Inferior parietal cortex (tissue), 1 donor: Measurements from ENCODE around the gene RPS6KA5.
A peak's percentile ranks its signal among the peaks of the same experiment; 100 is the strongest.
"Not testable (repeated sequence)": the region's sequence is repeated elsewhere in the genome, so short reads cannot be mapped to it uniquely, and the experiment has no call there.

ENCODE experiments used
- DNase-seq: peaks from one replicate; pipeline ENCODE4 v3.0.0-alpha.2; 2016; ENCODE audit errors: extremely low spot score

The RPS6KA5 gene

DNA sequence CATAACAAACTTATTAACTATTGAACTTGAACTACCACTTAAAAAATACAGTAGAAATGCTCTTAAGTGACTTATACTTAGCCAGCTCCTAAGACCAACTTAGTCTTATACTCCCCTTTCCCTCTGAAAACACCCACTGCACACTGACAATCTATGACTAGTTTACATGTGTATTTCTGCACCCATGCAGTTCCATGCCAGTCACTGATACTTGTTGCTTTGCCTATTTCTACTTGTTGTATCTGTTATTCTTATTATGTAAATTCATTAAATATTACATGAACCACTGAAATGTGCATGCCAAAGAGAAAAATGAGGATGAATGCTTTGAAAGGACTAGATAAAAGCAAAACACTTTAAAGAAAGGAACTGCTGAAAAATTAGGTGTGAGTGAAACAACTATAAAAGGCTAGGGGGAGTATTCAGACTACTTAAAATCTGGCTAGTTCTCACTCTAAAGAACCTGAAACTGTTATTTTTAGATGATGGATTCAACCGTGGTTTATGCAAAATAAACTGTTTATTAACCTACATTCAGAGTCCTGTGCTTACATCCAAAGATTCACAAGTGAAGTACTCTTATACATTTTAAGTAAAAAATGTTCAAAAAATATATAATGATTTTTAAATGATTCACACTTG, 74.7 kb downstream of the RPS6KA5 start:
- DNase-seq = no peak

DNA sequence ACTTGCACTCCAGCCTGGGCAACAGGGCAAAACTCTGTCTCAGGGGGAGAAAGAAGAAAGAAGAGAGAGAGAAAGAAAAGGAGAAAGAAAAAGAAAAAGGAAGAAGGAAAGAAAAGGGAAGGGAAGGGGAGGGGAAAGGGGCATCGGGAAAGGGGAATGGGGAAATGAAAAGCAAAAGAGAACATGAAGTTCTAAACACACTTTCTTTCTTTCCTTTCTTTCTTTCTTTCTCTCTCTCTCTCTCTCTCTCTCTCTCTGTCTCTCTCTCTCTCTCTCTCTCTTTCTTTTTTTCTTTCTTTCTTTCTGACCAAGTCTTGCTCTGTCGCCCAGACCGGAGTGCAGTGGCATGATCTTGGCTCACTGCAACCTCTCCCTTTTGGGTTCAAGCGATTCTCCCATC, 76.9 kb downstream of the RPS6KA5 start:
- DNase-seq = no peak

DNA sequence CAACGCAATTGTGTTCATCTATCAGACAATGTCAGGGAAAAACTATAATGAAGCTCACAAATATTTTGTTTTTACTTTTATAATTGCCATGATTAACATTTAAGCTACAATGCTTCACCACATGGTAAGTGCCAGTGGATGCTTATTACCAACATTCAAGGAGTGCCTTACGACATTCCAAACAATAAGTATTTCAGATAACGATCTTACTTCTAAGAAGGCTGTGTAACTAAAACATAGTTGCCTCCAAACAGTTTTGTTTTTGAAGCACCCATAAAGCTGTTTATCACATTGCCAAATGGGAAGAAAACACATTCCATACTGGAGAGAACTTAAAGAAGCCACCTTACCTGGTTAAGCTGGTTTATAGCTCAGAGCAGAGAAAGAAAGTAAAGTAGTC, 78.8 kb downstream of the RPS6KA5 start:
- no peak for DNase-seq

DNA sequence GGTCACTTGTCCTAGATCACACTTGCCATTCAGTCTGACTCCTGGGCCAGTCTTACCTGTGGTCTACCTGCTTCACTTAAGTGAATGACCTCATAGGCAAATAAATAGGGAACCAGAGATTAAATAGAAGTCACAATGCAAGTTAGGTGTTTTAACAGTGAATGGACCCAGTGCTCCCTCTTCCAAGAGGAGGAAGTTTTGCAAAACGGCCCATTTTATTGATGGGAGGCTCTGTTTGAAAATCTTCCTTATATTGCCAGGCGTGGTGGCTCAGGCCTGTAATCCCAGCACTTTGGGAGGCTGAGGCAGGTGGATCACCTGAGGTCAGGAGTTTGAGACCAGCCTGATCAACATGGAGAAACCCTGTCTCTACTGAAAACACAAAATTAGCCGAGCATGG, 79.8 kb downstream of the RPS6KA5 start:
- DNase-seq = not testable (repeated sequence)

DNA sequence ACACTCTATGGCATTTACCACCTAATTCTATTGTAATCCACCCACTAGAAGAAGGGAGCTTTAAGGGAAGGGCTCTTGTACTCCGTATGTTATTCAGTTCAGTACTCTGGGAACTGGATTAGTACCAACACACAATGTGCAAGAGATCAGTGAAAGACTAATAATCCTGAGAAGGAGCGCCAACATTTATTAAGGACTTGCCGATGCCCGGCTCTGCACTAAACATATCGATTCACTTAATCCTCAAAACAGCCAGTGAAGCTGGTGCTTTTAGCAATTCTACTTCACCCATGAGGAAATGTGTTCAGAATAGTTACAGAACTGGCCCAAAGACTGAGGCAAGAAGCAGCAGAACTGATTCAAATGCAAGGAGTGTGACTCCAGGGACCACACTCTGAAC, 80.9 kb downstream of the RPS6KA5 start:
- no peak for DNase-seq

DNA sequence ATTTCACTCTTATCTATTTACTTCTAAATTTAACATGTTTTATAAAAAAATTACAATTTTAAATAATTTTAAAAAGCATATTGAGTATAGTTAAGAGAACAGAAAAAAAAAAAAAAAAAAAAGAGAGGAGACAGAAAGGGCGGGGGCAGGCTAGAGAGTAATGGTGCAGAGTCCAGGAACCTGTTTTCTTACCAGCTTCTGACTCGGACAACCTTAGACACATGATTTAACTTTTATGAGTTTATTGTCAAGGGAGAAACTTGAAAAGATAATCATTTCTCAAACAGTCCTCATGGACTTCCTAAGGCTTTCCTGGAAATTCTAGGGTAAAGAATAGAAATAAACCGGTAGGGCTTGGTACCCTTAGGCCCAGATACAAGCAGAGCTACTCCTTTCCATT, 84.3 kb downstream of the RPS6KA5 start:
- DNase-seq = no peak

DNA sequence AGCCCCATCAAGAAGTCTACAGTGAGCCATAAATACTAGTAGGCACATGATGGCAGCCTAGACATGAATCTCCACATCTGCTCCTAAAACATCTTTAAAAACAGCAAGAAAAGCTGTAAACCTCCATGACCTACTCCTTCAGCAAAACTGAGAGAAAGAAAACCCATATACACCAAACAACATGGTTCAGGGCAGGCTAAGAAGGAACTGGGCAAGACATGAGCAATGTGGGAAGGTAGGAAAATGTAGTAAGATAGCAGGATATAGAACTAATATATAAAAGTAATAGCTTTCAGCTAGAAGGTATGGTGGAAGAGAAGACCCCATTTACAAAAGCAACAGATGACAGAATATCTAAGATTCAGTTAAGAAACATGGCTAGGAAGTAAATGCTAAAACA, 88.8 kb downstream of the RPS6KA5 start:
- no peak for DNase-seq

DNA sequence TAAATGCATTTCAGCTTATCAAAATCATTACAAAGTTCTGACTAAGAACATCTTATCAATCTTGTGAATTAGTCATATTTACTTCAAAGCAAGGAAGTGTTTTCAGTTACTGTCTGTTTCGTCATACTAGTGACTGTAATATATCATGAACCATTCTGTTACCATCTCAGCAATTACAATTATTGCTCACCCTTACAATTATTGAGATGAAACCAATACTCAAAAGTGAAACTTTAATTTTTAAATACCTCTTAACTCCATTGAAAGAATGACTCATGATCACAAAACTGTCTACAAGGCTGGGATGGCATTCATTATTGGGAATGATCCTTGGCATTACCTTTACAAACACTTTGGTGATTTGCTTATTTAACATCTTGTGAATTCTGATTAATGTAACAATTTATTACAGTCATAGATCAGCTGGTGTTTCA, 90.3 kb downstream of the RPS6KA5 start:
- no peak for DNase-seq

DNA sequence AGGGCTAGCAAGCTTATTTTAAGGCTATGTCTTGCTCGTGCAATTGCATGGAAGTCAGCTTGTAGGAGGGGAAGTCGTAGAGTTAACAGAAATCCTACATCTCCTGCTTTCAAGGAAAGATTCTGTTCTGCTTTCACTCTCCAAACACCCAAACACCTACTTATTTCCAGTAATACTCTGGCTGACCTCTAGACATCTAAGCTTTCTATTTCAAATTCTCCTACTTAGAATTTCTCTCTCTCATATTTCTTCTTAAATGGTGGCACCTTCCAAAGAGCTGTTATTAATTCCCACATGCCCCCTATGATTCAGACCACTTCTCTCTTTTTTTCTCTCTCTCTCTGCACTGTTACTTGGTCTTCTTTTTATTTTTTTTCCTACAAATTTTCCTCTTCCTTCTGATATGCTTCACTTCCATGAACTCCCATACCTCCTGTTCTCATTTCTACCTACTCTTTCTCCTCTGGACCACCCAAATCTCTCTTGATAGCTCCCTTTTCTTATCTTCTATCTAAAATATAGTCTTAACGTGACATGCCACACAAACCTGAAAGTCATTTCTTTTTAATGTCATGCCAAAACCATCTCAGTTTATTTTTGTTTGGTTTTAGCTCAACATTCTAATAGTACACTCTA, 90.8 kb downstream of the RPS6KA5 start:
- DNase-seq = no peak

DNA sequence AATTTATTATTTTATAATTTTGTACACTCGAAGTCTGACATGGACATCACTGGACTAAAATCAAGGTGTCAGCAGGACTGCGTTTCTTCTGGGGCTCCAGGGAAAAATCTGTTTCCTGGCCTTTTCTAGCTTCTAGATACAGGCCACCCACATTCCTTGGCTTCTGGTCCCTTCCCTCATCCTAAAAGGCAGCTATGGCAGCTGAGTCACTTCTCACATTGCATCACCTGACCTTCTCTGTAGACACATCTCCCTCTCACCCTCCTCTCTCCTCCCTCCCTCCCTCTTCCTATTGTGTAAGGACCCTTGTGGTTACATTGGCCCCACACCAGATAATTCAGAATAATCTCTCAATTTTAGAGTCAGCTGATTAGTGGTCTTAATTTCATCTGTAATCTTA, 92.4 kb downstream of the RPS6KA5 start:
- DNase-seq = no peak

DNA sequence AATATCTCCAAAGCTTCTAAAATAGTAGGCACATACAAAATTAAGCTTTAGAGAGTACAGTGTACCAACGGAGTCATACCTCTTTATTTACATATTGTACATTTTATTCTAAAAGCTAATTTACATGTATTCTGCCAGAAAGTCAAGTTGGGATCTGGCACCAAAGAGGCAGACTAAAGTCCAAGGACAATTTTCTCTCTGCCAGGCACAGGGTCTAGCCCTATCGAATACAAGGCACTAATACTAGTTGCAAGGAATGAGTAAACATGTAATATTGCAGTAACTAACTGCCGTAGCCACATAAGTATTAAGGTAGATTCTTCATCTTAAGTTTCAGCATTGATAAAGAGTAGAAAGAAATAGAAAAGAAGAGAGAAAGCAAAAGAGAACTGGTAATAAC, 93.9 kb downstream of the RPS6KA5 start:
- no peak for DNase-seq

DNA sequence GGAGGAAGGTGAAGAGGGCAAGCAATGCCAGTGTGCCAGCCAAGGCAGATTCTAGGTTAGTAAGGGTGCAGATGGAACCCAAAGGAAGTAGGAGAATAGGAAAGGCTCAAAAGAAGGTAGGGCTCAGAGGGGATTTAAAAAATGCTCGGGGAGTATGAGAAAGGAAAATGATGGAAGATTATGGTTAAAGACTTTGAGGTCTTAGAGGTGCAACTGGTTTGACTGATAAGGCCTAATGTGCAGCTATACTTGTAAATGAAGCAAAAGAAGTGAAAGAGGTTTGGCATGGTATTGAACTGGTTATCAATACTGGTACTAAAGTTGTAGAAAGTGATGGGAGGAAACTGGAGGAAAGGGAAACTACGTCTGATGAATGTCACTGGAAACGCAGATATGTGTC, 94.7 kb downstream of the RPS6KA5 start:
- DNase-seq = no peak

DNA sequence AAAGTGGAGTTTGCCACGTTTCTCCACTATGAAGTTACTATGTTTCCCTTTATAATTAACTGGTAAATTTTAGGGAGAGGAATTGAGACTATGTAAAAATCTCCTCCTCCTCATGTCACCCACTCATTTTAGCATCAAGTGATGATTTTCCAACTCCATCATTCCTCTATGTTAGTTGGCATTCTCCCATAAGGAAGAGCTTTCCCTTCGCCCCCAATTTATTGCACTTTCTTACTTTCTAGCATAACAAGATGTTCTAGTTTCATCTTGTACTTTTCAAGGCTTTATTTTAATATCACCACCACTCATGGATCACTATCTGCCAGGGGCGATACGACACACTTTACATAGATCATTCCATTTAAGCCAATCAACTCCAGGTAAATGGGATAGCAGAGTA, 97.1 kb downstream of the RPS6KA5 start:
- DNase-seq = peak; percentile 45

DNA sequence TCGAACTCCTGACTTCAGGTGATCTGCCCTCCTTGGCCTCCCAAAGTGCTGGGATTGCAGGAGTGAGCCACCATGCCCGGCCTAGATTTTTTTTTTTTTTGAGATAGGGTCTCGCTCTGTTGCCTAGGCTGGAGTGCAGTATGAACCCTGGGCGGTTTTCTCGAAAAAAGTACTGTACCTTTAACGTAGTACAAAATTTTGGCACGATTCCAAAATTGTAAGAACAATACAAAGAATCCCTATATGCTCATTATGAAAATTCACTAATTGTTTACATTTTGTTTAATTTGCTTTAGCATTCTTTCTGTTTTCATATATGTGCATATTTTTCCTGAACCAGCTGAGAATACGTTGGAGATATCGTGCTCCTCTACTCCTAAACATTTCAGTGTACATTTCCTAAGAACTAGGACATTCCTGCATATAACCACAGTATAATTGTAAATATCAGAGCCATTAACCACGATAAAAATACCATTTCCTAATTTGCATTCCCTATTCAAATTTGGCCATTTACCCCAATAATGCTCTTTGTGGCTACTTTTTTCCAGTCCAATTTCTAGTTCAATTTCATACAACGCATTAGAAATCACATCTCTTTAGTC, 97.8 kb downstream of the RPS6KA5 start:
- DNase-seq = no peak

DNA sequence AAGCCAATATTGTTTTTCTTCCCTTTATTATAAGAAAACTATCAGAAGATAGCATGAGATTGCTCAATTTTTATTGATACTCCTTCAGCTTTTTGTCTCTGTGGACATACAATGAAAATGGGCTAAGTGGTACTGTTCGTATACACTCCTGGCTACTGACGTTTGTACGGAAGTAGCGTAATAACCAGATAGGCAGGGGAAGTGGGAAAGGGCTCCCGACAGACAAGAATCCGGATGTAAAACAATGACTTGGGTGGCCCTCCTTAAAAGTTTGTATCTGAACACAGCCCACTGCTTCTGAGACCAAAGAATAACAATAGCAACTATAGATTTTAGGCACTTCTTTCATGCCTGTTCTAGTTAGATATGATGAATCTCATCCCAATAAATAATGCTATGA, 99.6 kb downstream of the RPS6KA5 start:
- no peak for DNase-seq

DNA sequence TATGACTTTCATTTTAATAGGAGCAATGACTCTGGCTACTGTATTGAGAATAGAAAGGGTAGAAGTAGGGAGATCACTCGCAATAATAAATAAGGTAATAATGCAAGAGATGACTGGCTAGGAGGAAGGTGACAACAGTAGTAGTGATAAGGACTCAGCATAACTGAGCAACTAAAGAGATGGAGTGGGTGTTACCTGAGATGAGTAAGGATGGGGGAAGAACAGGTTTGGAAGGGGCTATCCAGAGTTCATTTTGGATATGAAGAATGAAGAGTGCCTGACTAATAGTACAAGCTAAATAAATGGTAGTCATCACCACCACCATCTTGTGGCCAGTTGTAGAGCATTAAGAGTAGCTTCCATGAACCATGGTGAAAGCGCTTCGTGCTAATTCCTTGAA, 101.1 kb downstream of the RPS6KA5 start:
- DNase-seq = no peak

DNA sequence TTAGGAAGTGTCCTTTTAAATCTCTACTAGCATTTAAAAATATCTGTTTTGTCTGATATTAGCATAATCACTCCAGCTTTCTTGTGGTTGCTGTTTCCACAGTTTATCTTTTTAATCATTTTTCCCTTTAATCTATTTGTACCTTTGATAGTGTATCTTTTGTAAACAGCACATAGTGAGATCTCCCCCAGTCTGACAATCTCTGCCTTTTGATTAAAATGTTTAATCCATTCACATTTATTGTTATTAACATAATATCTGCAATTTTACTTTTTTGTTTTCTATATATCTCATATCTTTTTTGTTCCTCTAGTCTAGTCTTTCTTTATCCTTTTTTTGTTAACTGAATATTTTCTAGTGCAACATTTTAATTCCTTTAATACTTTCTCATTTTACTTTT, 104.2 kb downstream of the RPS6KA5 start:
- no peak for DNase-seq

DNA sequence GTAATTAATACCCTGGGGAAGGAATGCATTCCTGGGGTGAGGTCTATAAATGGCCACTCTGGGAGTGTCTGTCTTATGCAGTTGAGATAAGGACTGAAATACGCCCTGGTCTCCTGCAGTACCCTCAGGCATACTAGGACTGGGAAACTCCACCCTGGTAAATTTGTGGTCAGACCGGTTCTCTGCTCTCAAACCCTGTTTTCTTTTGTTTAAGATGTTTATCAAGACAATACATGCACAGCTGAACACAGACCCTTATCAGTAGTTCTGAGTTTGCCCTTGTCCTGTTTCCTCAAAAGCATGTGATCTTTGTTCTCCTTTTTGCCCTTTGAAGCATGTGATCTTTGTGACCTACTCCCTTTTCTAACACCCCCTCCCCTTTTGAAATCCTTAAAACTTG, 106.8 kb downstream of the RPS6KA5 start:
- DNase-seq = not testable (repeated sequence)

DNA sequence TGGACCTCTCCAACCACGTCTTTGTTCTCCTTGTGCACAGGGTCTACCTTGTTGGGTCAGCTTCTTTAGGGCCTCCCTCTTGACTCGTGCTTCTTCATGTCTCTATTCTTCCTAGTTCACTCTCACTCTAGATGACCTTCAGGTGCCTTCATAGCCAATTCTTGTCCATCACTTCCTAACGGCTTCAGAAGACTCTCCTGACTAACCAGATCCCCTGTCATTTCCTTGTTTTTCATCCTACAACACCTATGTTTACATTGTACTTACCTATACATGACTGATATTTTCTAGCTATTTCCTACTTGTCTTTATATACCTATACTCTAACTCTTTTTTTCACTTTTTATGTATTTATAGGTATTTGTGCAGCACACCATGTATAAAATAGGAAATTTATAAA, 117.1 kb downstream of the RPS6KA5 start:
- no peak for DNase-seq

DNA sequence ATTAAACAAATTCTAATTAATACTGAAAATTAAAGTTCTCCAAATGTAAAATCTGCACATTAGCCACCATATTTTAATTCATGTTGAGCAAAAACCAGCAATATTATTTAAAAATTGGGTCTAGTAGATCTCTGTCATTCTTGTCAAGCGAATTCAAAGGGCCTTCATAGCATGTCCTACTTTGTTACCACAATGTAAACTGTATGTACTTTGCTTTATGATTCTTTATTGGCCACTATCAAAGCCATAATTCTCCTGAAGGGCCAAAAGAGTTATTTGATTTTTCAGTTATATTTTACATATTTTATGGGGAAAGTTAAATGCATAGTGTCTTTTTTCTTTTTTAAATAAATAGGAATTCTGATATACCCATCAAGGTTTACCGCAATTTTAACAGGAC, 117.9 kb downstream of the RPS6KA5 start:
- no peak for DNase-seq

DNA sequence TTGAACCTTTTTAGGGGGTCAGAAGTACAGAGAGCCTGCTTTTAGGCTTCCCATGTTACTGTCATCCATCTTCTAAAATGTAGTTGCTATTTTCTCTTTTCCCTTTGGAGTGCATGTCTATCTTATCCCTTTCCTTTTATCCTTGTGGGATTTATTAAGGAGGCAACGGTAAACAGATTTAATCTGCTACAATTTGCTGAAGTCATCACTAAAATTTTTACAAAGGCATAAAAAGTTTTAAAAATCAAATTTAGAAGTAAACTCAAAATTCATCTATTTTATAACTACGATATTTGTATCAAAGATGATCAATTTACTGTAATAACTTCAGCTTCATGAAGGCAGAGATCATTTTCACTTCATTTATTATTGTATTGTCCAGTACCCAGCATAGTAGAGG, 118.7 kb downstream of the RPS6KA5 start:
- no peak for DNase-seq

DNA sequence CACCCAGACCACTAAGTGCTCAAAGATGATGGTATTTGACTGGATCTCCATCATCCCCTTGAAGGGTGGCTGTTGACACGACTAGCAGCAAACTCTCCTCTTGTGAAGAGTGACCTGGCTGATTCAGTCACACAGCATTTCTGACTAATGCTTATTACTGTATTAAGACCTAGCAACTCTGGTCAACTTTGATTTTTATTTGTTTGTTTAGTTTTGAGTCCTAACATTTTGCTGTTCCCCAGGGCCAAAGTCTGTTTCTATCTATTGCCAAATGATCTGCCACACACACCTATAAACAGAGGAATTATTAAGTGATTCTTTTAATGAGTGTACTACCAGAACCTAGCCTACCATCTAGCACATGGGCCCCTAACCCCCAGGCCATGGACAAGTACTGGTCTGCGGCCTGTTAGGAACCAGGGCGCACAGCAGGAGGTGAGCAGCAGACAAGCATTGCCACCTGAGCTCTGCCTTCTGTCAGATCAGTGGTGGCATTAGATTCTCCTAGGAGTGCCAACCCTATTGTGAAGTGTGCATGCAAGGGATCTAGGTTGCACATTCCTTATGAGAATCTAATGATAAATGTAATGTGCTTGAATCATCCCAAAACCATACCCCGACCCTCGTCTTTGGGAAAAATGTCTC, 120.0 kb downstream of the RPS6KA5 start:
- DNase-seq = no peak

DNA sequence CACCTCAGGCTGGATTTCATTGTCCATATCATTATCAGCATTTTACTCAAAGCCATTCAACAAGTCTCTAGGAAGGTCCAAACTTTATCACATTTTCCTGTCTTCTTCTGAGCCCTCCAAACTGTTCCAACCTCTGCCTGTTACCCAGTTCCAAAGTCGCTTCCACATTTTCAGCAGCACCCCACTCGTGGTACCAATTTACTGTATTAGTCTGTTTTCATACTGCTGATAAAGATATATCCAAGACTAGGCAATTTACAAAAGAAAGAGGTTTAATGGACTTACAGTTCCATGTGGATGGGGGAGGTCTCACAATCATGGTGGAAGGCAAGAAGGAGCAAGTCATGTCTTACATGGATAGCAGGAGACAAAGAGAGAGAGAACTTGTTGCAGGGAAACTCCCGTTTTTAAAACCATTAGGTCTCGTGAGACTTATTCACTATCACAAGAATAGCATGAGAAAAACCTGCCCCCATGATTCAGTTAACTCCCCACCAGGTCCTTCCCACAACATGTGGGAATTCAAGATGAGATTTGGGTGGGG, 121.1 kb downstream of the RPS6KA5 start:
- not testable (repeated sequence) for DNase-seq
